CMK (cell line): ENCODE data around the gene MEGF10.
"Not testable (repeated sequence)": the region's sequence is repeated elsewhere in the genome, so short reads cannot be mapped to it uniquely, and the experiment has no call there.

Experiments
- DNase-seq: peaks from one replicate; pipeline ENCODE4 v3.0.0-alpha.2; 2010; ENCODE audit warnings: low read depth

The MEGF10 gene

DNA sequence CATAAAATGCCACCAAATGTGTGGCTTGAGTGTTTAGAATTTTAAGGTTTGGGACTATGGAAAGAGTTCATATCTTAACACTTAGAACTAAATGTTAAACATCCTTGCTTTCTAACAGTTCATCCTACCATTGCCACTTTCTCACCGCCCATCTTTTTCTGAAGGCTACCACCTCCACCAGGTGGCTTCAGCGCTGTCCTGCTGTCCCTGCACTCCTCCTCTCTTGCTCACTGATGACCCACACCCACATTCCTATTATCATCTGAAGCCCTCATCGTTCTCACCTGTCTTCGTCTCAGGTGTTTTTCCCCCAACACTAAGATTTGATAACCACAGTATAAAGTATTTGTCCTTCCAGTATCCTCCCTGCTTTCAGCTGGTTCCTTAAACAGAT lies 7.4 kb downstream of the MEGF10 start:
- DNase-seq: no peak

GRCh38 chr5:127298656-127299055 lies 8.1 kb downstream of the MEGF10 start:
- DNase-seq: no peak

DNA sequence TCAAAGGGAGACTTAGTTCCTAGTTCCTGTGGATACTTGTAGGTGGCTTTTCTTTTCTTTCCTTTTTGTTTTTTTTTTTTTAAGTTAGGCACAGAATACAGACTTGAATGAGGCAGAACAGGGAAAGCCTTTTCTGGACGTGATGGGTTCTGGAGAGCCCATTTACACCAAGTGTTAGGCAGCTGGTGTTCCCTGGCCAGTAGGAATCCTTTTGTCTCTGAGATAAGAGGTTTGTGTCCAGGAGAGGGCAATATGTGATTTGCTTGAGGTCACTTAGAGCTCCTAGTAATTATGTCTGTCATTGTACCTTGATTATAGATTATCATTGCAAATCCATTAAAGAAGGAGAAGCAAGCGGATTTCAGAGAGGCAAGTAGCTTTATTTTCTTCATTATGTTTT lies 9.1 kb downstream of the MEGF10 start:
- DNase-seq: no peak

DNA sequence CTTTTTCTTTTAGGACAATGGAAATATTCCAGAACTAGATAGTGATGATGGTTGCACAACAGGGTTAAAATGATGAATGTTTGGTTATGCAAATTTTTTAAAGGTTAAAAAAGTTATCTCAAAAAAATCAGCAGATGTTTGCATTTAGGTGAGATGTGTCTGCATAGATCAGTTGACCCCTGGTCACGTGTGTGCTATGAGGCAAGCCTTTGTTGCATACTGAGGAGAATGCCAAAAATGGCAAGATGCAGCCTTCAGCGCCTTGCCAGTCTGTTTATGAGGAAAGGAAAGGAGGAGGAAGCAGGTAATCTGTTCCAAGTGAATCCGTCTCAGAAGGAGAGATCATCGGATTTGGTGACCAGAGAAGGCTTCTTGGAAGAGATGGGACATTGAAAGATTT lies 11.9 kb downstream of the MEGF10 start:
- no peak for DNase-seq

DNA sequence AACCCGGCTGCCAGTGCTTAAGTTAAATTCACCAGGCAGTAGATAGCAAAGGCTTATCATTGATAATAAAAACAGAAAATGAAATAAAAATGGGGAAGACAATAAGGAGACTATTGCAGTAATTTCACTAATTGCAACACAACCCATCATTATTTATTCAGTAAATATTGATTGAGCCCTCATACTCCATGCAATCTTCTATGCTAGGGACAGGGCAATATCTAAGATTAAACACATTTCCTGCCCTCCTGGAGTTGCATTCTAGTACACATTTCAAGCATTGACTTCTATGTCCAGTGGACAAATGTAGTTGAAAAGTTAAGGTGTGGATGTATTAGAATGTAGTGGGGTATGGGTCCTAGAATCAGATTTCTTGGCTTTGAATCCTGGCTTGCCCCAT lies 12.8 kb downstream of the MEGF10 start:
- no peak for DNase-seq

DNA sequence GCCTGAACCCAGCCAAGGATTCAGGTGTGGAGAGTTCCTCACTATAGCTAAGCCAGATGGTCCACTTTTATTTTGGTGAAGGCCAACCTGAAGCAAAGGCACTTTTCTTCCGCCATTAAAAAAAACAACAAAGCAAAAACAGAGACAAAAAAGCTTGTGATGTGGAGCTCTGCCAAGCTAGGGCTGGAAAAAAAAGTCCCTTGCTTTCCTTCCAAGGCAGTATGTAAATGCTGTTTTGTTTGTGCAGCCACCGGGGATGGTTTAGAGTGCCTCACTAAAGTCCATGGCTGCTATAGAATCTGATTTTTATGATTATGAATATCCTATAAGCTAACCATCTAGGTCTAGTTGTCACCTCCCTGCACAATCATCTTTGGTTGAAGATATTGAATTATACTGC lies 14.9 kb downstream of the MEGF10 start:
- no peak for DNase-seq

DNA sequence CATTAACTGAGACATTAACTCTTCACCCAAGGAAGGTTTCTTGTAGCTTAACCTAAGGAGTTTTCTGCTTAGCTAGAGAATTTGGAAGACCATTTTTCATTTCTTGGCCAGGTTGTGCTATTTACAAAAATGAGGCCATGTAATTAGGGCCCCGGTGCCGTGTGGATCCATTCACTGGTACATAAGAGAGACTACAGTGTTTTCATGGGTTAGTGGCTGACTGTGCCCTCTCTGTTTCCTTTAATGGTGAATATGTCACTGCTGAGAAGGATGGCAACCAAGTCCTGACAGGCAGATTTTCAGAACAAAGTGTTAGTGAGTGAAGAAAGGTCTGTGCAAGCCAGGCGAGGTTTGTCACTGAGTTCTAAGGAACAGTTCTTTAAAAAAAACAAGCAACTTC lies 15.4 kb downstream of the MEGF10 start:
- no peak for DNase-seq

DNA sequence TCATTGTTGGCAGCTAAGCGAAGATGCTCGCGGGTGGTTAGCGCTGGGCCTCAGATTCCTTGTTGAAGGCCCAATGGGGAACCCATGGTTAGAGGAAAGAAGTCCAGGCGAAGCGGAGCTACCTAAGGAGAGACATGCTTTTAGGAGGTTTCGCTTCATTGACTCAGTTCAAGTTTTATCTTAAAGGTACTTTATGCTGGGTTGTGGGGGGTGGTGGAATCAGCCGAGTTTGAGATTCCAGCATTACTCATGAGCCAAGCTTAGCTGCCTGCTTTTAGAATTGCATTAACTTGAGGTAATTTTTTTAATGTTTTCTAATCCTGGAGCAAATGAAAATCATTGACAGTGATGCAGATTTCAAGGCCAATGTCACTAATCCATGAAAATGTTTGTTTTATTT lies 16.1 kb downstream of the MEGF10 start:
- no peak for DNase-seq

DNA sequence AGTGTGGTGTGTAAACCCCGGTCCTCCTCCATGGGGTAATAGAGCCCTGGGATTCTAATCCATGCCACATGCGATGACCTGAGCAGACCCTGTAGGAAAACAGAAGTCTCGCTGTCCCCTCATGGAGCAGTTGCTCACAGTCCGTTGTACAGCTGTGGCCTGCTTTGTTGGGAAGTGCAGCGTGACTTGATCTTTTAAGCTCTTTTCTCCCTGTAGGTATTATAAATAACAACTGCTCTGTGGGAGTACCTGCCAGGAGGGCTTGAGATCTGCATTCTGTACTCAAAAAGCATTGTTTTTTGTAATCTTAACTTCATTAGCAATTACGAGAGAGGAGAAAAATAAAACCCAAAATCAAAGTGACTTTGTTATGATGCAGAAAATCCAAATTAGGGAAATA lies 17.3 kb downstream of the MEGF10 start:
- no peak for DNase-seq

DNA sequence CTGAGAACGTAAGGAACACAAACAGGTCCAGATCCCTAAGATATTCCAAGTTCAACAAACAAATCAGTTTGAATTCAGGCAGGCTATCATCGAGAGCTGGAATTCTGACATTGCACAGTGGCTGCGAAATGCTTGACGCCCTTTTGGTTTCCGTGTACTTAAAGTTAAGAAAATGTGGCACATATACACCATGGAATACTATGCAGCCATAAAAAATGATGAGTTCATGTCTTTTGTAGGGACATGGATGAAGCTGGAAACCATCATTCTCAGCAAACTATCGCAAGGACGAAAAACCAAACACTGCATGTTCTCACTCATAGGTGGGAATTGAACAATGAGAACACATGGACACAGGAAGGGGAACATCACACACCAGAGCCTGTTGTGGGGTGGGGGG lies 17.7 kb downstream of the MEGF10 start:
- DNase-seq: not testable (repeated sequence)

GRCh38 chr5:127308945-127309344 lies 18.3 kb downstream of the MEGF10 start:
- no peak for DNase-seq

DNA sequence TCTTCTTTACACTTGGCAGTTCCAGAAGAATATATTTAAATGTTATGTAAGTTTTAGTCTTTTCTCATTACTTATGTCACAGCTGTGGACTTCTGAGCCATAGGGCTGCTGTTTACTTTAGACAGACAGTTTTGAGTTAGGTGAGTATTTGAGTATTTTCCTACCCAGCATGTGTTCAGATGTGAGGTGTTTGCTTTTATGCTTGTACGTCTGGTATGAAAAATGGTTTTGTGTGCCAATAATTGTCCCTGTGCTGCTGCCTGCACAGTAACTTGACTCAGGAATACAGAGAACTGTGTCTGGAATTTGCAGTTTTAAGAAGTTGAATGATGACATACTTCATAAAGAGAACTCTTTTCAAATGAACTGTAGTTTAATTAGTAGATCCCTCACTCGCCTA lies 20.8 kb downstream of the MEGF10 start:
- DNase-seq: no peak

- no peak for DNase-seq
These were observed 21.4 kb downstream of the MEGF10 start for GRCh38 chr5:127311781-127312525.

DNA sequence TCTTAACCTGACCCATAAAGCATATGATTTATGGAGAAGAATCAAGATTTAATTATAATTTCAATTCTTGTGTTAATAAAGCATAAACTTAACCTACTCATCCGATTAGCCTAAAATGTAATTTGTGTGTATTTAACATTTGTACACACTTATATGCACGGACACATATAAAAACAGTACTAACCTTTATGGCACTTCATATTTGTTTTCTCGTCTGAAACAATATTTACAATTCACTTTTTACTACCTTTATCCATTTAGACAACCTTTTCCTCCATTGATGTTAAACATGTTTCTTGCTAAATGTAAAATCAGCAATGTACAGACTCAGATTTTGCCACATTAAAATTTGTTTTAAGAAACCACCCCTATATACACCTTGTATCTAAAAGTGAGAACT lies 22.8 kb downstream of the MEGF10 start:
- no peak for DNase-seq

- DNase-seq: peak; percentile 20
These were observed 23.4 kb downstream of the MEGF10 start for GRCh38 chr5:127313847-127314473.

DNA sequence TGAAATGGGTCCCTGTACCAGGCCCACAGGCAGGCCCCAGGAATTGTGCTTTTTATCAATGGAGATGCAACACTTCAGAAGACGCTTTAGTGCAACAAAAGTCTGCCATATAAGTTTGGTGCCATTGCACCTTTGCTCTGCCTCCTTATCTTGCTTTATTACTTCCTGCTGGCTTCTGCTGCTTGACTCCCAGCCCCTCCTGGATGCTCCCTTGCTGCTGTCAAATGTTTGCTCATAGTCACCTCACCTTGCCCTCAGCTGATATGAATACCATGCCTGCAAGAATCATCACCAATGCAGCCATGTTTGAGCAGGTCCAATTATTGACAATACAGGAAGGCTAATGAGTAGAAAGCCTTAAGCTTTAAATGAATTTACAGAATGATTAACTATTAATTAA lies 25.4 kb downstream of the MEGF10 start:
- DNase-seq: no peak

GRCh38 chr5:127317385-127317784 lies 26.8 kb downstream of the MEGF10 start:
- not testable (repeated sequence) for DNase-seq

DNA sequence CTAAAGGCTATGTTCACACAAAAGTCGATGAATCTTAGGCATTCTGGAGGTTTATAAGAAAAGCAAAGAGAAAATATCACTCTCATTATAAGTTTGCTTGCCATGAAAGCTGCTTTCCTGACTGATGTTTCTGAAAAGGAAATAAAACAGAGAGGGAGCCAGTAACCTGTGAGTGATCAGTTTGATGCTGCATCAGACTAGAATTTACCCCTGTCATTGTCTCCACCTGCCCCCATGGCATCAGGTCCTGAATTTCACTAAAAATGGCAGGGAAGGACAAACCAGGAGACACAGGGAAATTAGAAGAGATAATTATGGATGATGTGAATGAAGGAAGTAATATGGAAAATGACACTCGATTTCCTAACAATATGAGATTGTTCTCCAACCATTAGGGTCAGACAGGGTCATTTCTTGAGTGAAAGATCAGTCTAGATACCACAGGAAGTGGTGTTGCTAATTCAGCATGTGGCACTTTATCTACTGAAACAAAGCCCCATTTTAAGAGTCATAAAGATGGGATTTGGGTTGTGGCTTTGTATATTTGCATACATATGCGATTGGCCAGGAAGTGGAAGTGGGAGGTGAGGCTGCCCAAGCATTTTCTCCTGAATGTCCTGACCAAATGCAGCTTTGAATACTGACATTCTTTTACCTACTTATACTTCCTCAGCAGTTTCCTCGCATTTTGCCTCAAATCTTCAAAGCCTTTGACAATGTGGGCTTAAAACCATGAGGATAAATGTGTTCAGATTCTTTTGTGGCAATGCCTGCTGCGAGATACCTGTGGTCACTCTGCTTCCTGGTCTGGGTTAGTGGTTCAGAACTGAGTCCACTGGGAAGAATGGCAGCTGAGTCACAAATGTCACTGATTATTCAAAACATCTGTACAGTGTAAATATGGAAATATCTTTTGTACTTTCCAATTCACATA lies 29.7 kb downstream of the MEGF10 start:
- peak; percentile 29 for DNase-seq

DNA sequence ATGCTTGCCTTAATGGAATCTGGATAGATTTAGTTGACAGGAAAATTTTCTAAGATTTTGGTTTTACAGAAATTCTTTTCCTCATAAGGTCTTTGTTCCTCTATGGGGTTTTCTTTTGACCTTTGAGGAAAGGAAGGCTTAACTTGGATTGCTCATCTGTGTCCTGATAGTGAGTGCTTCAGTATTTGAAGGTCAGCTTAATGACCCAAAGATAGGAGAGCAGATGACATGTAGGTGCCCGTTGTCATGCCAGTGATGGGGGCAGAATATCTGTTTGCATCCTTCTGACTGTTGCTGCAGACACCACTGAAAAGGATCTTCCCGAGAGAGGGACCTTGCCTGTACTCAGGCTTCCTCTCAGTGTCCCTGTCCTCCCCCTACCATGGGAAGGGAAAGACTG lies 30.9 kb downstream of the MEGF10 start:
- DNase-seq: no peak

DNA sequence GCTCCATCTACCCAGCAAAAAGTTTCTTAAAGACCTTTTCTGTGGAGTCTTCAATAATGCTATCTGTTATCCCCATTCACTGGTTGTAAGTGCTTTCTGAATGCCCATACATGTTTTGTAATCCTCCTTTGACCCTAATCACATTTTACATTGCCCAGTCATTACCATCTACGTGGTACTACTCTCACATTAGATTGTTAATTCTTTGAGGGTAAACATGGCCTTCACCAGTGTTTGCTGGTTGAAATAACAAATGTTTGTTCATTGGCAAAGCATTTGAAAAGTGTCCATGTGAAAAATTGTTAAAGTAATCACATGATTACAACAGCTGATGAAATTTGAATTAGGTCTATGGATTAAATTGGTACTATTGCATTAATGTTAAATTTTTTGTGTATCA lies 31.8 kb downstream of the MEGF10 start:
- no peak for DNase-seq

DNA sequence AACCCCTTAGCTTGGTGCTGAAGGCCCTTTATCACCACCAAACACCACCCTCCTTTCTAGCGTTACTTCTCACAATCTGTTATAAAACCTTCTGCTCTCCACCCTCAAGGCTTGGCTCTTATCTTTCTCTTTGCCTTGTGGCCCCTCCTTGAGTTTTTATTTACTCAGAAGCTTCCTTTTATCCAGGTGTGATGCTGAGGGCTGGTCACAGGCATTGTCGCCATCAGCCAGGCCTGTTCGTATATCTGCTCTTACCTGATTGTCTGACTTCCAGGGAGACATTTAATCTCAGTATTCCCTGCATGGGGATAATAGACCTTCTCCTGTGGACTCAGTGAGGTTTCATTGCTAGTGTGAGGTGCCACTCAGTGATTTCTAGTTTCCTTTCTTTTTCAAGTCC lies 34.2 kb downstream of the MEGF10 start:
- no peak for DNase-seq

DNA sequence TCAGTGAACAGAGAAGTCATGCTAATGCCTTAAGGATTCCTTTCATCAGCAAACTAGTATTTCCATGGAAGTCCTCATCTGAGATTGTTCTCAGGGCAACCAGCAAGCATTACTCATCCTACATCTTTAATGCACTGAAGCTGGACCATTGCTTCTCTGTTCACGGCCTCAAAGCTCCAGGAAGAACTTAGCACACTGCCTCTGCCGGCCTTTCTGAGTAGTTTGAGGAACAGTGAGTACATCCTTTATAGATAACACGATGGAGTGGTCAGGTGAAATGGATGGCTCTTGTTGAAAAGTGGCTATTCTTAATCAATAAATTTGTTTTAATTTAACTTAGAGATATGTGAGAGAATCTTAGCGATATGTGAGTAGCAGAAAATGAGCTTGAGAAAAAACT lies 35.8 kb downstream of the MEGF10 start:
- no peak for DNase-seq
